ENCODE data around the gene TMEM88. TPM values are rescaled to one million over a fixed set of nuclear protein-coding genes. Genes with fewer than 3 reads are reported as not detected.

Gene TMEM88
- total and polyA plus RNA-seq, 2 of the 4 experiments (the other 2 are of a cell fraction), result 2.1 TPM; not detected in 1

DNA sequence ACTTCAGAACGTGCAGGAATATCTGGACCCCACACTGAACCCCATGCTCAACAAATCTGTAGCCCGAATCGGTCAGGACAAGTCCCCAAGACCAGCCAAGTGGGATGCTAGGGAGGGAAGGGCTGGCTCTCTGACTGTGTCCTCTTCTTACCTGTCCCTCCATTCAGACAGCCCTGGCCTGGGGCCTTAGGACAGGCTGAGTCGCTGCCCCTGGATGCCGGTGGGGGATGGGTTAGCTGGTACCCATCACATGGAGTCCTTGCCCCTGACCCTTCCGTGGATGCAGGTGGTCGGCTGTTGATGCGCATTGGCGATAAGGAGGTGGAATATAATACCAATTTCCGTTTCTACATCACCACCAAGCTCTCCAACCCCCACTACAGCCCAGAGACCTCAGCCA lies 36.8 kb upstream of the TMEM88 start:
- H3K14ac ChIP-seq (replicated peaks; ENCODE audit: low read depth, low read length), result no peak overlapping the region
- H4K20me1 ChIP-seq (ENCODE audit: insufficient read depth, low read length), result no peaks in the 10 kb centered on the region; the same call in none of the 2 replicates
- no peak overlapping the region for H4K91ac ChIP-seq (ENCODE audit: insufficient read depth, low read depth, low read length)
- H3K27ac ChIP-seq (ENCODE audit: insufficient read depth, low read length), result no peak overlapping the region
- no peaks in the 10 kb centered on the region for H3K9me1 ChIP-seq (ENCODE audit: insufficient read depth, low read length)
- no peaks in the 10 kb centered on the region for H3K36me3 ChIP-seq (ENCODE audit: control insufficient read depth, insufficient read depth, low read length)
- H4K5ac ChIP-seq (ENCODE audit: low read depth, low read length), result no peak overlapping the region
- H3K18ac ChIP-seq (ENCODE audit: low read depth, low read length), result no peak overlapping the region
- no peaks in the 10 kb centered on the region for H3K9me3 ChIP-seq (ENCODE audit: control insufficient read depth, insufficient read depth, low read length)
- H3K27me3 ChIP-seq (ENCODE audit: control insufficient read depth, insufficient read depth, low read length), result peaks cover 49% of the 10 kb centered on the region
- no peak overlapping the region for H3K56ac ChIP-seq (ENCODE audit: extremely low read depth, insufficient read depth, low read length)
- in situ Hi-C loops (cut with MboI; ENCODE audit: low sequenced_read_pairs), result no loop called here
- H2AFZ ChIP-seq (replicated peaks; ENCODE audit: low read length, poor library complexity), result peak overlapping the region; percentile 32
- intact Hi-C loops (cut with micrococcal nuclease), result no loop called here
- H2BK20ac ChIP-seq (ENCODE audit: low read depth, low read length), result no peak overlapping the region
- H3K4me2 ChIP-seq (ENCODE audit: low read depth, low read length), result no peak overlapping the region
- no peak overlapping the region for H2AK5ac ChIP-seq (ENCODE audit: low read depth, low read length)
- WGBS, 2 experiments (ENCODE audit: extremely low coverage in 2 of 2, insufficient read length in 1 of 2), result no CpG with 5 or more reads among the region's 10 CpGs
- TF ChIP-seq RFX5 (IDR thresholded peaks at IDR 0.05; ENCODE audit: low read depth, low read length), result no peak
- TF ChIP-seq RCOR1 (IDR thresholded peaks at IDR 0.05; ENCODE audit: insufficient replicate concordance, low read length), result no peak
- no peak for TF ChIP-seq RAD21 (IDR thresholded peaks at IDR 0.05; ENCODE audit: low read length)
- TF ChIP-seq POLR2A (IDR thresholded peaks at IDR 0.05; ENCODE audit: low read depth, low read length), result no peak
- TF ChIP-seq, protein P1, sequence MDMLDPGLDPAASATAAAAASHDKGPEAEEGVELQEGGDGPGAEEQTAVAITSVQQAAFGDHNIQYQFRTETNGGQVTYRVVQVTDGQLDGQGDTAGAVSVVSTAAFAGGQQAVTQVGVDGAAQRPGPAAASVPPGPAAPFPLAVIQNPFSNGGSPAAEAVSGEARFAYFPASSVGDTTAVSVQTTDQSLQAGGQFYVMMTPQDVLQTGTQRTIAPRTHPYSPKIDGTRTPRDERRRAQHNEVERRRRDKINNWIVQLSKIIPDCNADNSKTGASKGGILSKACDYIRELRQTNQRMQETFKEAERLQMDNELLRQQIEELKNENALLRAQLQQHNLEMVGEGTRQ (IDR thresholded peaks at IDR 0.05; ENCODE audit: low read depth, low read length), result no peak
- no peak for TF ChIP-seq BHLHE40 (IDR thresholded peaks at IDR 0.05; ENCODE audit: low read depth, low read length)
- no peak for TF ChIP-seq CHD1 (IDR thresholded peaks at IDR 0.05; ENCODE audit: low read depth, low read length)
- TF ChIP-seq, protein P2, sequence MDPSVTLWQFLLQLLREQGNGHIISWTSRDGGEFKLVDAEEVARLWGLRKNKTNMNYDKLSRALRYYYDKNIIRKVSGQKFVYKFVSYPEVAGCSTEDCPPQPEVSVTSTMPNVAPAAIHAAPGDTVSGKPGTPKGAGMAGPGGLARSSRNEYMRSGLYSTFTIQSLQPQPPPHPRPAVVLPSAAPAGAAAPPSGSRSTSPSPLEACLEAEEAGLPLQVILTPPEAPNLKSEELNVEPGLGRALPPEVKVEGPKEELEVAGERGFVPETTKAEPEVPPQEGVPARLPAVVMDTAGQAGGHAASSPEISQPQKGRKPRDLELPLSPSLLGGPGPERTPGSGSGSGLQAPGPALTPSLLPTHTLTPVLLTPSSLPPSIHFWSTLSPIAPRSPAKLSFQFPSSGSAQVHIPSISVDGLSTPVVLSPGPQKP (IDR thresholded peaks at IDR 0.05; ENCODE audit: borderline replicate concordance, low read depth, low read length), result no peak
- TF ChIP-seq, protein P3, sequence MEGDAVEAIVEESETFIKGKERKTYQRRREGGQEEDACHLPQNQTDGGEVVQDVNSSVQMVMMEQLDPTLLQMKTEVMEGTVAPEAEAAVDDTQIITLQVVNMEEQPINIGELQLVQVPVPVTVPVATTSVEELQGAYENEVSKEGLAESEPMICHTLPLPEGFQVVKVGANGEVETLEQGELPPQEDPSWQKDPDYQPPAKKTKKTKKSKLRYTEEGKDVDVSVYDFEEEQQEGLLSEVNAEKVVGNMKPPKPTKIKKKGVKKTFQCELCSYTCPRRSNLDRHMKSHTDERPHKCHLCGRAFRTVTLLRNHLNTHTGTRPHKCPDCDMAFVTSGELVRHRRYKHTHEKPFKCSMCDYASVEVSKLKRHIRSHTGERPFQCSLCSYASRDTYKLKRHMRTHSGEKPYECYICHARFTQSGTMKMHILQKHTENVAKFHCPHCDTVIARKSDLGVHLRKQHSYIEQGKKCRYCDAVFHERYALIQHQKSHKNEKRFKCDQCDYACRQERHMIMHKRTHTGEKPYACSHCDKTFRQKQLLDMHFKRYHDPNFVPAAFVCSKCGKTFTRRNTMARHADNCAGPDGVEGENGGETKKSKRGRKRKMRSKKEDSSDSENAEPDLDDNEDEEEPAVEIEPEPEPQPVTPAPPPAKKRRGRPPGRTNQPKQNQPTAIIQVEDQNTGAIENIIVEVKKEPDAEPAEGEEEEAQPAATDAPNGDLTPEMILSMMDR (conservative IDR thresholded peaks at IDR 0.05; ENCODE audit: low read depth, low read length), result no peak
- TF ChIP-seq FOS (IDR thresholded peaks at IDR 0.05; ENCODE audit: low read depth, low read length), result no peak
- TF ChIP-seq MAZ (IDR thresholded peaks at IDR 0.05; ENCODE audit: borderline replicate concordance, low read depth, low read length), result no peak
- H2BK120ac ChIP-seq (ENCODE audit: low read depth, low read length), result no peak overlapping the region
- POLR2A ChIA-PET (ENCODE audit: unreplicated experiment), result no interaction called here
- H2BK15ac ChIP-seq (ENCODE audit: low read depth, low read length), result no peak overlapping the region
- H3K23ac ChIP-seq (ENCODE audit: low read depth, low read length), result no peak overlapping the region
- dilution Hi-C loops (cut with HindIII; ENCODE audit: low sequenced_read_pairs, unreplicated experiment), result no loop called here
- H4K8ac ChIP-seq (ENCODE audit: low read depth in 2 of 2, low read length in 2 of 2), result no peak overlapping the region
- BruUV-seq (replicated peaks), result no TSS peak
- no peak overlapping the region for H3K9ac ChIP-seq (ENCODE audit: low read depth, low read length)
- H3K4ac ChIP-seq (ENCODE audit: low read depth, low read length), result no peak overlapping the region
- ATAC-seq (ENCODE audit: low read depth) (no peak), DNase-seq (no peak)
- H3K79me1 ChIP-seq (ENCODE audit: low read depth in 1 of 2, low read length in 2 of 2), result no peaks in the 10 kb centered on the region
- no peak overlapping the region for H2BK5ac ChIP-seq (ENCODE audit: low read depth, low read length, poor library complexity, severe bottlenecking)
- H2AK9ac ChIP-seq (replicated peaks; ENCODE audit: low read depth, low read length, poor library complexity), result no peak overlapping the region
- H3K4me3 ChIP-seq (ENCODE audit: insufficient read depth, low read depth, low read length), result no peak overlapping the region
- H3K4me1 ChIP-seq (ENCODE audit: control insufficient read depth, insufficient read depth, low read length), result no peaks in the 10 kb centered on the region
- CTCF ChIA-PET, result interaction anchor here (1.8 kb wide), 1 partner anchor 75 kb away, joined by 5 read pairs; no protein-coding TSS in a partner anchor

Measured in IMR-90 (cell line).